AG08396 (cell line): ENCODE results near the gene PATJ.
"Not testable (repeated sequence)": the region's sequence is repeated elsewhere in the genome, so short reads cannot be mapped to it uniquely, and the experiment has no call there.

Experiments used
- DNase-seq: peaks from one replicate; pipeline ENCODE4 v3.0.0; 2012; ENCODE audit warnings: low spot score, mixed read lengths

PATJ gene

DNA sequence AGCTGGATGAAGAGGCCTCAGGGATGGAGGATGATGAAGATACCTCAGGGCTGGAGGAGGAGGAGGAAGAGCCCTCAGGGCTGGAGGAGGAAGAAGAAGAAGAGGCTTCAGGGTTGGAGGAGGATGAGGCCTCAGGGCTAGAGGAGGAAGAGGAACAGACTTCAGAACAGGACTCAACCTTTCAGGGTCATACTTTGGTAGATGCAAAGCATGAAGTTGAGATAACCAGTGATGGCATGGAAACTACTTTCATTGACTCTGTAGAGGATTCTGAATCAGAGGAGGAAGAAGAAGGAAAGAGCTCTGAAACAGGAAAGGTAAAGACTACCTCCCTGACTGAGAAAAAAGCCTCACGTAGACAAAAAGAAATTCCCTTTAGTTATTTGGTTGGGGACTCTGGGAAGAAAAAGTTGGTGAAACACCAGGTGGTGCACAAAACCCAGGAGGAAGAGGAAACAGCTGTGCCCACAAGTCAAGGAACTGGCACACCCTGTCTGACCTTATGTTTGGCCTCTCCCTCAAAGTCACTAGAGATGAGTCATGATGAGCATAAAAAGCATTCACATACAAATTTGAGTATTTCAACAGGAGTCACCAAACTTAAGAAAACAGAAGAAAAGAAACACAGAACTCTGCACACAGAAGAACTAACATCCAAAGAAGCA, 467.8 kb downstream of the PATJ start:
- no peak for DNase-seq

DNA sequence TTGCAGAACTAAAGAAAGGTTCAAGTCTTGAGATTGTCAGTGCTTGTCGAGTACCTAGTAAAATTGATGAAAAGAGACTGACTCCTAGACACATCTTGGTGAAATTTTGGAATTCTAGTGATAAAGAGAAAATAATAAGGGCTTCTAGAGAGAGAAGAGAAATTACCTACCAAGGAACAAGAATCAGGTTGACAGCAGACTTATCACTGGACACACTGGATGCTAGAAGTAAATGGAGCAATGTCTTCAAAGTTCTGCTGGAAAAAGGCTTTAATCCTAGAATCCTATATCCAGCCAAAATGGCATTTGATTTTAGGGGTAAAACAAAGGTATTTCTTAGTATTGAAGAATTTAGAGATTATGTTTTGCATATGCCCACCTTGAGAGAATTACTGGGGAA, 468.7 kb downstream of the PATJ start:
- no peak for DNase-seq

DNA sequence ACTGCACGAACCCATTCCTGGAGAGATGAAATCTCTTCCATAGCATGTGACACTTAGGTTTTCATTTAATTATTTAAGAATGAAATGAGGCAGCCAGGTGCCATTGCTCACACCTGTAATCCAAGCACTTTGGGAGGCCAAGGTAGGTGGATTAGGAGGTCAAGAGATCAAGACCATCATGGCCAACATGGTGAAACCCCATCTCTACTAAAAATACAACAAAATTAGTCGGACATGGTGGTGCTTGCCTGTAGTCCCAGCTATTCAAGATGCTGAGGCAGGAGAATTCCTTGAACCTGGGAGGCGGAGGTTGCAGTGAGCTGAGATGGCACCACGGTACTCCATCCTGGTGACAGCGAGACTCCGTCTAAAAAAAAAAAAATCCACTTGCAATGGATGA, 470.1 kb downstream of the PATJ start:
- no peak for DNase-seq

DNA sequence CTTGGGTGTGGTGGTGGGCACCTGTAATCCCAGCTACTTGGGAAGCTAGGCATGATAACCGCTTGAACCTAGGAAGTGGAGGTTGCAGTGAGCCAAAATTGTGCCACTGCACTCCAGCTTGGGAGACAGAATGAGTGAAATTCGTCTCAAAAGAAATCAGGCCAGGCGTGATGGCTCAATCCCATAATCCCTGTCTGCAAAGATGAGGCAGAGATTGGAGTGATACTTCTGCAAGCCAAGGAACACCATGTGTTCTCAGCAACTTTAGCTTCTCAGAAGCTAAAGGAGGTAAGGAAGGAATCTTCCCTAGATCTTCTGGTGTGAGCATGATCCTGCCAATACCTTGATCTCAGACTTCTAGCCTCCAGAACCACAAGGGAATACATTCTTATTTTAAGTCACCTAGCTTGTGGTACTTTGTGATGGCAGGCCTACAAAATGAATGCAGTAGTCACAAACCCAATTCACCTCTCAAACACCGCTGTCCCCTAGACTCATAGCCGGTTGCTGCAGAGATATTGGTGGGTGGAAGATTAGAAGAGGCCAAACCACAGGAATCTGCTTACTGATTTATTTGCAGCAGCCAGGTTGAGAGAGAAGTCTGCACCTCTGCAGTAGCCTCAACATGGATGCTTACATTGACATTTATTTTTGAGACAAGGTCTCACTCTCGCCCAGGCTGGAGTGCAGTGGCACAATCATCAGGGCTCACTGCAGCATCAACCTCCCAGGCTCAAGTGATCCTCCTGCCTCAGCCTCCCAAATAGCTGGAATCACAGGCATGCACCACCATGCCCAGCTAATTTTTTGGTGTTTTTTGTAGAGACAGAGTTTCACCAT, 471.0 kb downstream of the PATJ start:
- DNase-seq = no peak

DNA sequence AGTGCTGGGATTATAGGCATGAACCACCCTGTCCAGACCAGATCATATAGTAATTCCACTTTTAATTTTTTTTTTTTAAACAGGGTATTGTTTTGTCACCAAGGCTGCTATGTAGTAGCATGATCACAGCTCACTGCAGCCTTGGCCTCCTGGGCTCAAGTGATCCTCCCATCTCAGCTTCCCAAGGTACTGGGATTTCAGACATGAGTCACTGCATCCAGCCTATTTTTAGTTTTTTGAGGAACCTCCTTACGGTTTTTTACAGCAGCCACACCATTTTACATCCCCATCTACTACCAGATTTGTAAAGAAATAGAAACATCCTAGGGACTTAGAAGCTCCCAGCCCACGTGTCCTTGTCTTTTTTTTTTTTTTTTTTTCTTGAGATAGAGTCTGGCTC, 476.3 kb downstream of the PATJ start:
- no peak for DNase-seq

DNA sequence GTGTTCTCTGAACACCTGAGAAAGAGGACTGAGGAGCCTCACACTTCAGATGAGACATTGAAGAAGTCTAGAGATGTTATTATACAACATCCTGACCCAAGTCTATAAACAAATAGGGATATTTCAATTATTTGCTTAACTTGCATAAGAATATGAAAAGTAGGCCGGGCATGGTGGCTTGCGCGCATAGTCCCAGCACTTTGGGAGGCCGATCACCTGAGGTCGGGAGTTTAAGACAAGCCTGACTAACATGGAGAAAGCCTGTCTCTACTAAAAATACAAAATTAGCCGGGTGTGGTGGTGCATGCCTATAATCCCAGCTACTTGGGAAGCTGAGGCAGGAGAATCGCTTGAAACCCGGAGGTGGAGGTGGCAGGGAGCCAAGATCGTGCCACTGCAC, 478.2 kb downstream of the PATJ start:
- not testable (repeated sequence) for DNase-seq

DNA sequence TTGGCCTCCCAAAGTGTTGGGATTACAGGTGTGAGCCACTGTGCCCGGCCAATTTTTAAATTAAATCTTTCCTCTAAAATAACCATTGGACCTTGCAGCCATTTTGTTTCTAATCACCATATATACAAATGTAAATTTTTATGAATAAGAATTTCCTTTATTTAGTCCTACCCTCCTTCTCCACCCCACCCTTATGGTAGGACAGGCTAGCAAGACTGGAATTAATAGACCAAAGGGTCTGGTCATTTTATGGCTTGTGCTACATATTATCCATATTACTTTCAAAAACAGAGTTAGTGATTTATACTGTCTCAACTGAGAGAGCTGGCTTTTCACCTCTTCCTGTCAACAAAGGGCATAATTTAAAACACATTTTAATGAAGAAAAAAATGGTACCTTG, 478.9 kb downstream of the PATJ start:
- DNase-seq = no peak

DNA sequence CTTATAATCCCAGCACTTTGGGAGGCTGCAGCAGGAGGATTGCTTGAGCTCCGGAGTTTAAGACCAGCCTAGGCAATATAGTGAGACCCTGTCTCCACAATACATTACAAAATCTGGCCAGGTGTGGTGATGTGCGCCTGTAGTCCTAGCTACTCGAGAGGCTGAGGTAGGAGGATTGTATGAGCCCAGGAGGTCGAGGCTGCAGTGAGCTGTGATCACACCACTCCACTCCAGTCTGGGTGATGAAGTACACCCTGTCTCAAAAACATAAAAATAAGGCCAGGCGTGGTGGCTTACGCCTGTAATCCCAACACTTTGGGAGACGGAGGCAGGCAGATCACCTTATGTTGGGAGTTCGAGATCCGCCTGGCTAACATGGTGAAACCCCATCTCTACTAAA, 480.0 kb downstream of the PATJ start:
- no peak for DNase-seq

DNA sequence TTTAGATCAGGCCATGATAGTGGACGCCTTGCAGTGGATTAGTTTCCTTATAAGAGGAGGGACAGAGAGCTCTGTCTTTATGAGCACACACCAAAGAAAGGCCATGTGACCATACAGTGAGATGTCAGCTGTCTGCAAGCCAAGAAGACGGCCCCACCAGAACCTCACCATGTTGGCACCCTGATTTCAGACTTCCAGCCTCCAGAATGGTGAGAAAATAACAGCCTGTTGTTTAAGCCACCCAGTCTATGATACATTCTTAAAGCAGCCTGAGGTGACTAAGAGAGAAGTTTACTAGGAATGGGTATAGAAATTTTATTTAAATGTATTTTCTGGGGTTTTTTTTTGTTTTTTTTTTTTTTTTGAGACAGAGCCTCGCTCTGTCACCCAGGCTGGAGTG, 481.9 kb downstream of the PATJ start:
- no peak for DNase-seq

DNA sequence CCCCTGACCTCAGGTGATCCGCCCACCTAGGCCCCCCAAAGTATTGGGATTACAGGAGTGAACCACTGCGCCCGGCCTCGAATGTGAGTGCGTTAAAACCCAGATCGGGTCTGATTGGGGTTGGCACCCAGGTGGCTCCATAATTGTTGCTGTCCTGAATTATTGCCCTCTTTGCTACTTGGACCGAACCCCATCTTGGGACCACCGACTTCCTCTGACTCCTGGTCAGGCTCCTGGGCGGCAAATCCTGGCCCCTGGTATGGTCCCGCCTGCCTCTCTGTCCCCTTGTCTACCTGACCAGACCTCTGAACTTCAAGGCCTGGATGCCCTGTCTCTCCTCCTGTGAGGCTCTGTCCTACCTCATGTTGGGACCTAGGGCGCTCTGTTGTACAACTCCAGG, 485.2 kb downstream of the PATJ start:
- no peak for DNase-seq
